ENCODE data around the gene ZDBF2.

DNA sequence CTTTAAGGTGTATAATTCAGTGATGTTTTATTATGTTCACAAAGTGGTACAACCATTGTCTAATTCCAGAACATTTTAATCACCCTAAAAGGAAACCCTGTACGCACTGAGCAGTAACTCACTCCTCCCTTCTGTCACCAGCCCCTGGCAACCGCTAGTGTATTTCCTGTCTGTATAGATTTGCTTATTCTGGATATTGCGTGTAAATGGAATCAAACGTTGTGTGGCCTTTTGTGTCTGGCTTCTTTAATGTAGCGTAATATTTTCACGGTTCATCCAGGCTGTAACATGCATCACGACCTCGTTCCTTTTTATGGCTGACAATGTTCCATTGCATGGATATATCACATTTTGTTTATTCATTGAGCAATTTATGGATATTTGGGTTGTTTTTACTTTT, 8.3 kb downstream of the ZDBF2 start:
- TF ChIP-seq CTCF (conservative IDR thresholded peaks at IDR 0.05 in 1 of 2, IDR thresholded peaks at IDR 0.05 in 1 of 2; ENCODE audit: extremely low read depth in 1 of 2, insufficient read depth in 1 of 2, low read depth in 1 of 2, low read length in 2 of 2) (no peak), EZH2 (IDR thresholded peaks at IDR 0.05; ENCODE audit: borderline replicate concordance, low read length) (no peak)

Measured in mammary epithelial cell (primary cell).